ENCODE measurements around the gene SBF2.

GRCh38 chr11:10042699-10043098 is 251.3 kb downstream of the SBF2 start:
- no peak for TF ChIP-seq SPI1 (IDR thresholded peaks at IDR 0.05; ENCODE audit: low read depth, low read length)
- no peak for TF ChIP-seq POLR2A (IDR thresholded peaks at IDR 0.05; ENCODE audit: low read depth, low read length)
